NK-92 (cell line): ENCODE measurements around the gene E2F1.

Source experiments
- DNase-seq: peaks from one replicate; lab custom pipeline; 2025; ENCODE audit not compliant: unreplicated experiment; lab: John Stamatoyannopoulos, UW

The E2F1 gene

DNA sequence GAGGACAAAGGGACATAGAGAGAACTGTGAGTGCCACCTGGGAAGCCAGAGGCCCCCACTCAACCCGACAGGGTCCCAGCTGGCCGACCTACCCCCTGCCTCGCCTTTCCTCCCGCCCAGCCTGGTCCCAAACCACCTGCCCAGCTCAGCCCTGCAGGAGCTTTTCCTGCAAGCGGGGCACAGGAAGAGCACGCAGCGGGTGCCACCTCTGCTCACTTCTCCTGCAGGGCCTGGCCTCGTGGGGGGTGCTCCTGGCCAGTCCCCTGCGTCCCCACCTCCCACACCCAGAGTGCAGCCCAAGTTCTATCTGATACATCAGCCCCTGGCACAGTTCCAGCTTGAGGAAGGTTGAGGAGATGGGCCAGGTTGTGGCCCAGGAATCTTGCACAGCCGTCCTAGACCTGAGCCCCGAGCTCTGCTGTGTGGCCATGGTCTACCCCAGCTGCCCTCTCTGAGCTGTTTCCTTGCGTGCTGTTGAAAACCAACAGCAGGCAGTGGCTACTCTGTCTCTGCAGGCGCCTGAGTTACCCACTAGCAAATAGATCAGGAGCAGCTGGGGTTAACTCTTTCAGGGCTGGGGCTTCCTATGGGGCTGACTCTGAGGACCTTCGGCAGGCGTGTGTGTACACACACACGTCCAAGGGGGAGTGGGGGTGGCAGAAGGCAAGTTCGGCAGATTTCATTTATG lies 13.6 kb downstream of the E2F1 start:
- no peak for DNase-seq

DNA sequence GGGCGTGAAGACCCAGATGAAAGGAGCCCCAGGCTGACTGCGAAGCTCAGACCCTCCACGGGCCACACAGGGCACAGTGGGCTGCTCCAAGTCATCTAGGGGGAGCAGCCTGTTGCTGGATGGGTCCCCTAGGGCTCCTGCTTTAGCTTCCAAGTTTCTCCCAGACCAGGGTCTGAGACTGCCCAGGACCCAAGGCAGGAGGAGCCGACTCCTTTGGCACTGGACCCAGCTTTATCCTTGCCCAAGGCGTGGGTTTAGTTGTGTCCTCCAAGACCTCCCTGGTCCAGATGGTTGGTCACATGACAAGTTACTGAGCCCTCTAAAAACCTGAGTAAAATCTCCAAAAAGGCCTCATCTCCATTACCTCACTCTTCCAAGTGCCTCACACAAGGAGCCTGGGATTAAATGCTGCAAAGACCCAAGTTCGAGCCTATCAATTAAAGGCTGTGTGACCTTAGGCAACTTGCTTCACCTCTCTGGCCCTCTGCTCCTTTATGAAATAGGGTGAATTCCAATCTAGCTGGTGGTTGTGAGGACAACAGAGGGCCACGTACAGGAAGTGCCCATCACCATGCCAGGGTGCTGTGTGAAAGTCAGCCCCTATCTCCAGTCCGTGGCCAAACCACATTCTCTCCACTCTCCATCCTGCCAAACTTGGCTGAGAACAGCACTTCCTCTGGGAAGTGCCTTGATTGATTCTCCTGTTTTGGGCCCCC lies 14.5 kb downstream of the E2F1 start:
- DNase-seq, result no peak

DNA sequence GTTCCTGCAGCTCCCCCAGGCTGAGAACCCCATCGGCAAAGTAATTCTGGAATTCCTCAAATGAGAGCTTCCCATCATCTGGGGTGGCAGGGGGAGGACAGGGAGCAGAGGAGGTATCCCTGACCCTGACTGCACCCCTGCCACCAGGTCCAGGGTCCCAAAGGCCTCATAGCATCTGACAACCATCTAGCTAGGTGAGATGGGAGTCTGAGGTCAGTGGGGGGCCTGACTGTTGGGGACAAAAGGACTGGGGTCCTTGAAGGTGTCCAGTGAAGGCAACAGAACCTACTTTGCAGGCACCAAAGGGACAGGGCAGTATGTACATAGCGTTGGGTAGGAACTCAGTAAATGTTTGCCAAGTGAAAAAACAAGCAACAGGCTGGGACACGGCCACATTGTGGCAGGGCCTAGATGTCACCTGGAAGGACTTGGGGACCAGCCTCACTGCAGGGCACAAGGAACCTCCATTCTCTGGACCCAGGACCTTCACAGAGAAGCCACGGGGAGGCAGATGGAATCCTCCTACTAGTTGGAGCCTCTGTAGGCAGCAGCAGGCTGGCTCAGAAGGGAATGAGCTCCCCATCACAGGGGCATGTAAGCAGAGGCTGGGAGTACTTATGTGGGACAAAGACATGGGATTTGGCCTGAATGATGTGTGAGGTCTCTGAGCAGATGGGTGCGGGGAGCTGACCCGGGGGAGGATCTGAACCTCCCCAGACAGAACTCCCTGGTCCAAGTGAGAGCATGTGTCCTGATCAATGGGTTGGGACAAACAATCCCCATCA lies 15.3 kb downstream of the E2F1 start:
- no peak for DNase-seq

DNA sequence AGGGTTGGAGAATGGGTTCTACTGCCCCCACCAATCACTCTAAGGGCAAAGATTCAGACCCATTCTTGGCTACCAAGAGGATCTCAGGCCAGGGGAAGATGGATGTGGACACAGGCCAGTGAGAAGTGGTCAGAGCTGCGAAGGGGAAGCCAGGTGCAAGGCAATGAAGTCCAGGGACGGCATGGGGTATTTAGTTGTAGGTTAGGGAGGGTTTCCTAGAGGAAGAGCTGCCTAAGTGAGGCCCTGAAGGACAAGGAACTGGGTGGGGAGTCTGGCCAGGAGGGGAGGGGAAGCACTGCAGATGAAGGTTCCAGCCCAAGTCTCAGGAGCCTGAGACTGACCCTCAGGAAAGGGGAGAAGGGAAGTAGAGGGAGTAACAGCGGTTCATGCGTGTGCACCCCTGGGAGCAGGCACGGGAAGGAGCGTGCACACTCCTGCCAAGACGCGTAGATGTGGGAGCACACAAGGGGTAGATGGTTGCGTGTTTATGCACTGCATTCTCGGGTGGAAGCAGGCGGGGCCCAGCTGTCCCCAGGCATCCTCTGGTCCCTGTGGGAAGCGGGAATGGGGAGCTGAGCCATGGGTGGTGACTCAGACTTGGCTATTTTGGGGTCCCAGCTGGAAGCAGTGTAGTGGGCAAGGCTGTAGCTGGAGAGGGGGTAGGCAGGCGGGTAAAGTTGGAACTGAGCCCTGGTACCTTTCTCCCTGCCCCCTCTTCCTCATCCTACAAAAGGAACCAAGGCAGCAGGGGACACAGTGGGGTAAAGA lies 16.1 kb downstream of the E2F1 start:
- no peak for DNase-seq

DNA sequence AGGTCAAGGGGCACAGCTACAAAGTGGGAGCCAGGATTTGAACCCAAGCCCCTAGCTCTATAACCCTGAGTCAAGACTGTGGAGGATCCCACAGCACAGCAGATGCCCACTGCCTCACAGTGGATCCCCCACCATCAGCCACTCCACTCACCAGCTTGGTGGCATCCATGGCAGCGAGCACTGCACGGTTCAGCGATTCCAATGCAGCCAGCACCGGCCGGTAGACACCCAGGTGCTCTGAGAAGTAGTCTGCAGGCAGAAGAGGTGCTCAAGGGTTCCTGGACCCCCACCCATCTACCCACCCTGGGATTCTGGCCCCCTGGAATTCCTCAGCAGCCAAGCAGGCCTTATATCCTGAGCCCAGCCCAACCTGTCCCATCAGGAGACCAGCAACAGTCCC lies 17.0 kb downstream of the E2F1 start:
- no peak for DNase-seq

DNA sequence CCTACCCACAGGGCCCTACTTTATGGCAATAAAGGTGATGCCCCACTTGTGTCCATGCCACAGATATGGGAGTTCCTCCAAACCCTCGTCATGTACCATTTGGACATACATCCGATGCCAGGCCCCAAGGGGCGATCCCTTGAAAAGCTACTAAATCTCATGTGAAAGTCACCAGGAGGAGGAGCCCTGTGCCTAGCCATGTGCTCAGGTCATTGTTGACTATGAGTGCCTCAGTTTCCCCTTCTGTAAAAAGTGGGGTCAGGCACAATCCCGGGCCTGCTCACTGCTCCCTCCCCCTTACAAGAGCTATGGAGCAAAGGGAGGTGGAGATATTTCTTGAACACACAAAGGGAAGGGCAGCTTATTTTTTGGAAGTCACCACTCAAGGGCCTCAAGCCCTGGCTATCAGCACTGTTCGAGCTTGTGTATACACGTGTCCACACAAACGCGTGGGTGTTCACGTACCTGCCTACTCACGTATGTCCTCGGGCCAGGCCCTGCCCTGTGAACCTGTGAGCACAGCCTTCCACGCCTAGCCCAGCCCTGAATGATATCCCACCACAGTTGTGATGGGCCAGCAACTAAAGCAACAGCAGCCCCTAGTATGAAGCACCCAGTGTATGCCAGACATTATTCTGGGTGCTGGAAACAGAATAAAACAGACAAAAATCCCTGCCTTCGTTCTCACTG lies 17.6 kb downstream of the E2F1 start:
- no peak for DNase-seq

DNA sequence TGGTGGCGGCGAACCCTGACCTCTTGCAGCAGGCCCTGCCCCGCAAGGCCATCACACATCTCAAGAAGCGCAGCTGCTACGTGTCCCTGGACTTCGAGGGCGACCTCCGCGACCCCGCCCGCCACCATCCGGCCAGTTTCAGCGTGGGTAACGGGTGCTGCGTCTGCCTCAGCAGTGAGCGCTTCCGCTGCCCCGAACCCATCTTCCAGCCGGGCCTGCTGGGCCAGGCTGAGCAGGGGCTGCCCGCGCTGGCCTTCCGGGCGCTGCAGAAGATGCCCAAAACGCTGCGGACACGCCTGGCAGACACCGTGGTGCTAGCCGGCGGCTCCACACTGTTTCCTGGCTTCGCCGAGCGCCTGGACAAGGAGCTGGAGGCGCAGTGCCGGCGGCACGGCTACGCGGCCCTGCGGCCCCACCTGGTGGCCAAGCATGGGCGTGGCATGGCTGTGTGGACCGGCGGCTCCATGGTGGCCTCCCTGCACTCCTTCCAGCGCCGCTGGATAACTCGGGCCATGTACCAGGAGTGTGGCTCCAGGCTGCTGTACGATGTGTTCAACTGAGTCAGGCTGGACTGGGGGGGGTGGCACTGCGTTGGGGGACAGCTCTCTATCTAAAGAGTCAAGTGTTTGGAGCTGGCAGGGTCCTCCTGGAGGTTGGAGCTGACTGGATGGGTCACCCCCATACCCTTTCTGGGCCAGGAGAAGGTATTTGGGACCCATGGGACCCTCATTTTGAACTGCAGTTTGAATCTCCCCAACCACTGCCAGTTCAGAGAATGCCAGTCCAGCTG lies 18.3 kb downstream of the E2F1 start:
- no peak for DNase-seq

DNA sequence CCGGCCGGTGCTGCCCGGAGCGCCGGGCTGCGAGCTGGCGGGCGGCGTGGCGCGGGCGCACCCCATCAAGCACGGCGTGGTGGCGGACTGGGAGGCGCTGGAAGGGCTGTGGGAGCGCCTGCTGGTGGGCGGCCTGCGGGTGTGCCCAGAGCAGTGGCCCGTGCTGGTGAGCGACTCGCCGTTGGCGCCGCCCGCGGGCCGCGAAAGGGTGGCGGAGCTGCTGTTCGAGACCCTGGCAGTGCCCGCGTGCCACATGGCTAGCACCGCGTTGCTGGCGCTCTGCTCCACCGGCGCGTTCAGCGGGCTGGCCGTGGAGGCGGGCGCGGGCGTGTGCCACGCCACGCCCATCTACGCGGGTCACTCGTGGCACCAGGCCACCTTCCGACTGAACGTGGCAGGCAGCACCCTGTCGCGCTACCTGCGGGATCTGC lies 18.9 kb downstream of the E2F1 start:
- DNase-seq, result no peak

DNA sequence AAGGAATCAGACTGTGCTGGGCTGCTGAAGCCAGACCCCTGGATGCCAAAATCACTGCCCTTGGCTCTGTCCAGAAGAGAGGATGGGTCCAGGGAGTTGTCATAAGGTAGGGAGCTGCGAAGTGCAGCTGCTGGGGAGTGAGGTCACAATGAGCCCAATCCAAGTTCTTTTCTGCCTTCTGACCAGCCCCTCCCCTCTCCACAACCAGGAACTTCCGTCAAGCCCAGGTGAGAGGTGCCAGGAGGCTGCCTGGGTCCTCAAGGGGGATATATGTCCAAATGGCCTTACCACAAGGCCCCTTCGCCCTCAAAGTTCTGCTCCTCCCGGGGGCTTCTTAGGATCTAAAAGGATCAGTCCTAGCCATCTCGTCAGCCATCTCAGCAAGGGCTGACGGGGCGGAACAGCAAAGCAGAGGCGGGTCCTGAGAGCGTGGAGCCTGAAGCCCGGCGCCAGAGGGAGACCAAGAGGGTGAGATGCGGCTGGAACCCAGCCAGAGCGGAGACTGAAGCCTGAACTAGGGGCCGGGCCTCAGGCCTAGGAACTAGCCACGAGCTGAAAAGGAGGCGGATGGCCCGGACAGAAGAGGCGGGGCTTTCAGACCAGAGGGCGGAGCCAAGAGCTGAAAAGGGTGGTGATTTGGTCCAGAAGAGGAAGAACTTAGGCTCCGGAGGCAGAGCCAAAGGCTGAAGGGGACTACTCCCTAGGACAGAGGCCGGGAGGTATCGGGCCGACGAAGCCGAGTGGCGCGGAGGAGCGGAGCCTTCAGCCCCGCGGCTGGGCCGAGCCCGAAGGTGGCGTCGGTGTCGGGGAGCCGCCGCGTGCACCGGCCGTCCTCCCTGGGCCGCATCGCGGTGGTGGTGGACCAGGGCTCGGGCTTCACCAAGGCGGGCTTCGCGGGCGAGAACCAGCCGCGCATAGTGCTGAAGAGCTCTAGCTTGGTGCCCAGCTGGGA lies 19.6 kb downstream of the E2F1 start, which contains the start of gene ACTL10:
ACTL10 (plus strand) TSS at position 651 of the 952 bp plus-strand sequence. CDS start 555 bp downstream, outside the sequence.
- DNase-seq, result no peak

DNA sequence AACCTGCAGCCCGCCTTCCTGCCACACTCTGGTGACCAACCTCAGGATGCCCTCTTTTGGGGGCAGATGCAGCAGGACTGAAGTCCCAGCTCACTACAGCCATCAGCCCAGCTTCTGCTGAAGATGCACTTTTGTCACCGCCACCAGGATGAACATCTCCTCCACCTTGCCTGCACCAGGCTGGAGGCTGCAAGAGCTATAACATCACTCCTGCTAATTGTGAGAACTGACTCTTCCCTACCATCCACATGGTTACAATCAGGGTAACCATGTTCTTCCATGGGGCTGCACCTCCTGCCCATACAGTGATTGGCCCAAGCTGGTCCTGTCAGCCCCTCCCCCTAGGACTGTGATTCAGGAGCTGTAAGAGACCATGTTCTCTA lies 21.4 kb downstream of the E2F1 start:
- no peak for DNase-seq

DNA sequence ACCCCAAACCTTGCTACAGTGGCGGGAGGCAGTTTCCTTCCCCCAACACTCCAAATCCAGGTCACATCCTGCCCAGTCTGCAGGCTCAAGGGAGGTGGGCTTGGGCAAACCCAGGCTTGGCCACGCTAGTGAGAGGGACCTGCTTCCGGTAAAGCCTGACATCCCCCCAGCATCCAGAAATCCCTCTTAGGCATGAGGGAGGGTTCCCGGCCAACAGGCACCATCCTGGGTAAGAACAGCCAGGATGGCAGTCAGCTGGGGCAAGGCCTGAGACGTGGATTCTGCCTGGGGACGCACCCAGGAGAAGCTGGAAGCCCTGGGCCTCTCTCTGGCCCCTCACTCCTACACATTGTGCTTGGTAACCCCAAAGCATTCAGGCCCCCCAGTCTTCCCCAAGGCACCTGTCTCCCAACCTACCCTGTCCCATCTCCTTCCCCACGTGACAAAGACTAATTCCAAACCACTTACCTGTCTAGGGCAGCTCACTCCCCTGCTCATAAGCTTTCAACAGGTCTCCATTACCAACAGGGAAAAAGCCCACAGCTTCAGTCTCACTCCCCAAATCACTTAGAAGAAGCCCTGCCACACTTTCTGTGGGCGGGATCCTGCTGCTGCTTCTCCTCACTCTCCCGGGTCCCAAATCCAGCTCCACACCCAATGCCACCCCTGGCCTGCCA lies 22.0 kb downstream of the E2F1 start:
- DNase-seq, result no peak

DNA sequence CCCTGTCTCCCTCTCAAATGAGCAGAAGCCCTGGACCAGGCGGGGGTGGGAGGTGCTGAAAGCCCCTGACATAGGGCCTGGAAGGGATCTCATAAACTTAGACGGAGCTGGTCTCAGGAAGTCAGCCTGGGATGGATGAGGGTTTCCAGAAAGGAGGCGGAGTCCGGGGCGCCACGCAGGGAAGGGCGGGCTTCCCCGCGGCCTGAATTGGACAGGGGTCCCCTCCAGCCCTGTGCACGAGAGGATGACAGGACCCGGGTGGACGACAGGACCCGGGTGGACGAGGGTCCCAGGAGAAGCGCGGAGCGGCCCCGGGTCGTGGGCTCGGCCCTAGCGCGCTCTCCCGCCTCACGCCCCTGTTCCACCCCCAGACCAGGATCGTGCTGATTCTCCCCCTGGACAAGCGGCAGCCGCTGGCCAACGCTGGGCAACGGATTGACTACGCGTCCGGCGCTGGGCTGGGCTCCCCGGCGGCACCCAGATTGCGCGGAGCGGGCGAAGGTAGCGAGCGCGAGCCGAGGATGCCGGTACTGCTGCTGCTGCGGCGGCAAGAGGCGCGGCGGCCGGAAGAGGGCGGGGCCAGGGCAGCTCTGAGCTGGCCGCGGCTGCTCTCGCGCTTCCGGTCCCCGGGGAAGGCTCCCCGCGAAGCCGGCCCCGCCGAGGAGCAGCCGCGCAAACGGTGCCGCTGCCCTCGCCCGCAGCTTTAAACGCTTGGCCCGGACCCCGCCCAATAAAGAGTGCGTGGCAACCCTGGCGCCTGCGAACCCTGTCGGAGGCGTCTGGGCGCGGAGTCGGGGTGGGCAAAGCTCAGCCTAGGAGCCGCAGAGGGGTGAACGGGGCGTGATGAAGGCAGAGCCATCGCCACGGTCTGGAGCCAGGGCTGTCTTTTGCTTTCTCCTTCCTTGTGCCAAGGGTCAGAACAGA lies 22.8 kb downstream of the E2F1 start:
- no peak for DNase-seq

DNA sequence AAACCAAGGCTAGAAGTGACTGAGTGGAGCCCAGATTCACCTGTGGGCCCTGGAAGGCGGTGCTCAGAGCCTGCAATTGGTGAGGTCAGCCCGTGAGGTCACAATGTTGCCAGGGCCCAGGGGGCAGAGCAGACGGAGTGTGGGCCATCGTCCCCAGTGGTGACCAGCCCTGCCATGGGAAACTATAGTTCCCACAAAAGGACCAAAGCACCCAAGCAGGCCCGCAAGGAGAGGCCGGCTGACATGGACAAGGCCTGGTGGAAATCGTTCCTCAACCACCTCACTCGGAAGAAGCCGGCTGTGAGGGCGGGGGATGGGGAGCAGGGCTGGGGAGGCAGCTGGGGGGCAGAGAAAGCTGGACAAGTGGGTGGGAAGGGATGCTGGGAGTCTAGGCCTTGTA lies 24.0 kb downstream of the E2F1 start, which contains the start of gene C20orf144:
C20orf144 (plus strand) TSS at position 156 of the 400 bp plus-strand sequence; CDS start at position 175, 19 bp downstream.
- DNase-seq, result no peak

DNA sequence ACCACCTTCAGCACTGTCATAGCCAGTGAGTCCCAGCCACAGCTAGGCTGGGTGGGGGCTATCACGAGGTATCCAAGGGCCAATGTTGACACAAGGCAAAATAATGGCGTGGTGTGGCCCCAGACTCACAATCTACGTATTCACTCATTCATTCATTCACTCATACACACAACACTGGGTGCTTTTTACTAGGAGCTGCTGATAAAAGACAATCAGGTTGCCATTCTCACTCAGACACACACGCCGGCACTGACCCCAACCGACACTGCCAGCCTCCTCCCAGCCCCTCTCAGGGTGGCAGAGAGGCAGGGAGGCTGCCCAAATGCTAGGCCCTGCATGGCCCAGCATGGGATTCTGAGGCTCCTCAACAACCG lies 25.5 kb downstream of the E2F1 start:
- no peak for DNase-seq

DNA sequence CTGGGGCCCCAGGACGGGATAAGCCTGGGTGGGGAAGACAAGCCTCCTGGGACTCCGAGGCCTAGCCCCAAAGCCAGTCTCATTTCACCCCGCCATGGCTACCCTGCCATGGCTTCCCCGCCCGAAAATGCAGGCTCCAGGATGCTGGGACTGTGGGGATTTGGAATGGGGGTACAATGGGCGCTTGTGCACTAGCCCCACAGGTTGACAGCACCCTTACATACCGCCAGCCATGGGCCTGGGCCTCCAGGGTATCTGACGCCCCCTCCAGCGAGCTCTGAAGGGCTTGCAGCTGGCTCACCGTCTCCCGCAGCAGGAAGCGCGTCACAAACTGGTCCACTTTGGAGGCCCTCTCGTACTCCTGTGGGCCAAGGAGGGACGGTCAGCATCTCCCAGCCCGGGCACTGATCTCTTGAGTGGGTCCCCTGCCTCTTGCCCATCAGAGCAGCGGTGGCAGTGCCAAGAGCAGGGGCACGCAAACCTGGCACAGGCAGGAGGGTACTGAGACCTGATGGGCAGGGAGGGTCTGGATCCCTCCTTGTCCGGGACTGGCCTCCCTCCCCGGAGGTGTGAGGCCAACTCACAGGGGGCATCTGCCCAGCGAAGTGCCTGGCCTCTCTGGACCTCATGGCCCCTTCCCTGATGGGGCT lies 26.0 kb downstream of the E2F1 start:
- no peak for DNase-seq

DNA sequence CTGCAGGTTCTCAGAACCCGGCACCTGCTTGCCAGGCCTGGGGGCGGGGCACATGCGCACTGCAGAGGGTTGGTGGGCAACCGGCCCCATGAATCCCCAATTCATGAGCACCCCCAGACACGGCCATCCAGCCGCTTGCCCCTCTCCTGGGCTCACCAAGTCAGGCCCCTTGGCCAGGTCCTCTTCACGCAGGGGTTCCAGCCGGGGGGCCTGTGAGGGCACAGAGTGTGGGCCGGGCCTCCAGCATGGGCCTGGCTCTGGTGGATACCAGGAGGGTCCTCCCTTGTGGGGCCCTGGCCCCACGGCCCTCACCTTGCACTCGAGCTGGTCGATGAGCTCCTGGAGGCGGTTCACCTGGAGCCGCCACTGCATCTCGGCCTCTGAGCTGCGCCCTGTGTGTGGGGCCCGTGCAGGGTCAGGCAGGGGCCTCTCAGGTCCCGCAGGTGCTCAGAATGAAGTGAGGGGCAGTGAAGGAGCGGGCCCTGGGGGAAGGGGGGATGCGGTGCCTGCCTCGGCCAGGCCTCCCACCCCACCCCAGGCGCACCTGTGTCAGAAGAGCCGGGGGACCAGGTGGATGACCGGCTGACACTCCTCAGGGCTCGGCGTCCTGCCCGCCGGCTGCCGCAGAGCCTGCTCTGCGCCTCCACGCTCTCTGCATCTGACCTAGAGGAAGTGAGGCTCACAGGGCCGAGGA lies 26.7 kb downstream of the E2F1 start:
- DNase-seq, result no peak
